Measurements from ENCODE around the gene TAS2R20. TPM values are rescaled to one million over a fixed set of nuclear protein-coding genes. Genes with fewer than 3 reads are reported as not detected.
A peak's percentile ranks its signal among the peaks of the same experiment; 100 is the strongest.

TAS2R20 gene
- total RNA-seq, 4 donors from 2014 or later: 3.5 to 9.1 (median 4.7) TPM

- no peaks in the 10 kb centered on the region for H3K4me1 ChIP-seq
- no peaks in the 10 kb centered on the region for H3K36me3 ChIP-seq
- DNase-seq: no peak
- no peaks in the 10 kb centered on the region for H3K9me3 ChIP-seq
- TF ChIP-seq CTCF (IDR thresholded peaks at IDR 0.05): no peak
- no peaks in the 10 kb centered on the region for H3K27me3 ChIP-seq
- H3K4me3 ChIP-seq: no peak overlapping the region
- no peak overlapping the region for H3K27ac ChIP-seq
Observed at GRCh38 chr12:10994307-10994706, 3.8 kb downstream of the TAS2R20 start.

GRCh38 chr12:10989107-10989506, 9.0 kb downstream of the TAS2R20 start:
- no peaks in the 10 kb centered on the region for H3K27me3 ChIP-seq
- H3K4me1 ChIP-seq: no peaks in the 10 kb centered on the region
- H3K9me3 ChIP-seq: no peaks in the 10 kb centered on the region
- H3K4me3 ChIP-seq: no peak overlapping the region
- TF ChIP-seq CTCF (IDR thresholded peaks at IDR 0.05): no peak
- TF ChIP-seq POLR2A (IDR thresholded peaks at IDR 0.05): no peak
- H3K27ac ChIP-seq: no peak overlapping the region
- no peak for DNase-seq
- H3K36me3 ChIP-seq: no peaks in the 10 kb centered on the region

- Histone ChIP-seq H3K9me3 (no peaks in the 10 kb centered on the region), H3K36me3 (no peaks in the 10 kb centered on the region), H3K4me1 (no peaks in the 10 kb centered on the region), H3K27me3 (no peaks in the 10 kb centered on the region), H3K4me3 (no peak within 1 kb of the TSS), H3K27ac (no peak within 1 kb of the TSS)
- TF ChIP-seq CTCF (IDR thresholded peaks at IDR 0.05): no peak
- no peak for TF ChIP-seq POLR2A (IDR thresholded peaks at IDR 0.05)
- DNase-seq: no peak
Observed at GRCh38 chr12:10986812-10987211, 11.3 kb downstream of the TAS2R20 start, which contains the start of gene TAS2R50. TAS2R50 (minus strand) TSS chr12:10986912; CDS start chr12:10986860, 52 bp downstream.

- H3K4me1 ChIP-seq: no peaks in the 10 kb centered on the region
Observed at GRCh38 chr12:10982244-10982643, 15.9 kb downstream of the TAS2R20 start.

GRCh38 chr12:10974965-10975364, 23.1 kb downstream of the TAS2R20 start:
- Histone ChIP-seq H3K4me1 (no peaks in the 10 kb centered on the region), H3K27me3 (no peaks in the 10 kb centered on the region), H3K27ac (no peak overlapping the region), H3K9me3 (no peaks in the 10 kb centered on the region), H3K36me3 (no peaks in the 10 kb centered on the region), H3K4me3 (no peak overlapping the region)
- DNase-seq: no peak
- TF ChIP-seq CTCF (IDR thresholded peaks at IDR 0.05): no peak

More at GRCh38 chr12:10982244-10982643, 15.9 kb downstream of the TAS2R20 start:
- no peak overlapping the region for H3K27ac ChIP-seq
- no peaks in the 10 kb centered on the region for H3K9me3 ChIP-seq
- DNase-seq: peak in 1 of 3 donors; percentile 49
- H3K27me3 ChIP-seq: no peaks in the 10 kb centered on the region
- H3K36me3 ChIP-seq: no peaks in the 10 kb centered on the region
- H3K4me3 ChIP-seq: no peak overlapping the region
- no peak for TF ChIP-seq CTCF (IDR thresholded peaks at IDR 0.05)
- no peak for TF ChIP-seq POLR2A (IDR thresholded peaks at IDR 0.05)

Measured in Peyer's patch (tissue), 4 donors.